Liver (tissue), 3 donors: Measurements from ENCODE around the gene DNM2.

Experiments
- ATF3 ChIP-seq: IDR thresholded peaks from 2 replicates; pipeline ENCODE4 v1.6.1; 2016; ENCODE audit warnings: antibody characterized with exemption
- CTCF ChIP-seq: fragments of 150-350 bp; IDR thresholded peaks from 2 replicates; pipeline ENCODE4 v1.5.1; 2017; ENCODE audit warnings: improper control_type of control experiment, low read depth, low read length; ENCODE audit not compliant: missing input control
- GABPA ChIP-seq, 2 donors: IDR thresholded peaks in 1 of 2; conservative IDR thresholded peaks in 1 of 2; 2 replicates each; pipeline ENCODE4 v1.6.1; 2016; ENCODE audit warnings: antibody characterized with exemption in 2 of 2, mild to moderate bottlenecking in 1 of 2, moderate library complexity in 1 of 2
- HNF4A ChIP-seq, 2 donors: conservative IDR thresholded peaks; 2 replicates each; pipeline ENCODE4 v1.6.1; 2016; ENCODE audit warnings: antibody characterized with exemption in 2 of 2, mild to moderate bottlenecking in 2 of 2
- JUND ChIP-seq, 2 donors: IDR thresholded peaks; 2 replicates each; pipeline ENCODE4 v1.6.1; 2016; ENCODE audit warnings: antibody characterized with exemption in 2 of 2
- MAX ChIP-seq: IDR thresholded peaks from 2 replicates; pipeline ENCODE4 v1.6.1; 2016; ENCODE audit warnings: antibody characterized with exemption
- REST ChIP-seq: IDR thresholded peaks from 2 replicates; pipeline ENCODE4 v1.6.1; 2016; ENCODE audit warnings: antibody characterized with exemption, mild to moderate bottlenecking
- ZBTB33 ChIP-seq: IDR thresholded peaks from 2 replicates; pipeline ENCODE4 v1.6.1; 2016; ENCODE audit warnings: antibody characterized with exemption
- donor health status: healthy.
- donor health status: healthy.

- TF ChIP-seq HNF4A (conservative IDR thresholded peaks at IDR 0.05): no peak
- no peak for TF ChIP-seq MAX
- no peak for TF ChIP-seq ZBTB33
- TF ChIP-seq CTCF: no peak
- no peak for TF ChIP-seq ATF3
- no peak for TF ChIP-seq JUND (IDR thresholded peaks at IDR 0.05)
- TF ChIP-seq GABPA (IDR thresholded peaks at IDR 0.05 in 1 of 2, conservative IDR thresholded peaks at IDR 0.05 in 1 of 2): no peak
- no peak for TF ChIP-seq REST
Observed at GRCh38 chr19:10871711-10872545, 154.0 kb downstream of the DNM2 start.
